ENCODE results near the gene OGFR.

DNA sequence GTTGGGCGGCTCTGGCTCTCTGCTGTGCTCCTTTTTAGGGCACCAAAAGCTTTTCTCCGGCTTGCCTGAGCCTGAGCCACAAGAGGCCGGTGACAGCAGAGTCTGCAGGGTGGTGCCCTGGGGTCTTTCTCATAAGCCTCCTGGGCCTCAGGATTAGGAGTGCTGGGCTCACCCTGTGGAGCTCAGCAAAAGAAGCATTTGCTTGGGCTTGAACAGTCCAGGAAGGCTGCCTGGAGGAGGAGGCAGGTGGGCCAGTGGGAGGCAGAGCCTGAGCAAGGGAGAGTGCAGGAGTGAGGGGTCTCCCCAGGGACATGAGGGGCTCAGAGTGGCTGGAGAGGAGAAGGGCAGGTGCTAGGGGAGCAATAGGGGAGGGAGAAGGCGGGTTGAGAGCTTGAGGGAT lies 41.2 kb upstream of the OGFR start:
- TF ChIP-seq CTCF (IDR thresholded peaks at IDR 0.05) (no peak), POLR2A (IDR thresholded peaks at IDR 0.05) (no peak)

Data from adrenal gland (tissue), 5 donors.